Measurements from ENCODE around the gene CRELD2. TPM values are rescaled to one million over a fixed set of nuclear protein-coding genes. Genes with fewer than 3 reads are reported as not detected.

CRELD2 gene
- total RNA-seq, 5 donors from 2014 or later (not counting 1 experiment from before 2014, with no cell fraction given): 28.2 to 42.7 (median 39.6) TPM

- Histone ChIP-seq H3K4me1 (ENCODE audit: control insufficient read depth in 1 of 2, extremely low read depth in 1 of 2, insufficient read depth in 2 of 2, low read length in 2 of 2) (peaks cover 0 to 12% of the 10 kb centered on the region in 2 experiments), H3K27me3 (replicated peaks in 1 of 2; ENCODE audit: control insufficient read depth in 2 of 2, extremely low read depth in 1 of 2, insufficient read depth in 2 of 2, low read length in 1 of 2) (no peaks in the 10 kb centered on the region), H3K4me3 (ENCODE audit: control insufficient read depth in 1 of 2, extremely low read depth in 1 of 2, low read length in 1 of 2) (no peak overlapping the region), H3K27ac (ENCODE audit: low read length) (no peak overlapping the region), H3K36me3 (ENCODE audit: control insufficient read depth in 2 of 2, extremely low read depth in 1 of 2, insufficient read depth in 1 of 2, low read length in 1 of 2) (peaks cover 22 to 60% of the 10 kb centered on the region in 2 donors), H3K9me3 (no peaks in the 10 kb centered on the region)
- Mint-ChIP-seq H3K36me3 (peaks cover 35% of the 10 kb centered on the region), H3K27ac (no peak overlapping the region), H3K9me3 (peaks cover 0 to 5% (median 0%) of the 10 kb centered on the region in 3 donors), H3K4me1 (peaks cover 6 to 25% (median 6%) of the 10 kb centered on the region in 3 donors), H3K27me3 (no peaks in the 10 kb centered on the region), H3K4me3 (no peak overlapping the region)
- 98% methylated on average over 11 of the region's 17 CpGs for WGBS (ENCODE audit: insufficient coverage)
- DNase-seq: no peak
- ChIA-PET POLR2A (no interaction called here), CTCF (no interaction called here)
- no peak for ATAC-seq (replicated peaks in 1 of 4)
Observed at GRCh38 chr22:49903322-49904039, 15.0 kb upstream of the CRELD2 start.

GRCh38 chr22:49904040-49904369, 14.4 kb upstream of the CRELD2 start:
- WGBS (ENCODE audit: insufficient coverage): 96% methylated on average over 11 of the region's 11 CpGs
- peaks cover 0 to 12% of the 10 kb centered on the region in 2 experiments for H3K4me1 ChIP-seq (ENCODE audit: control insufficient read depth in 1 of 2, extremely low read depth in 1 of 2, insufficient read depth in 2 of 2, low read length in 2 of 2)
- CTCF ChIA-PET: no interaction called here
- H3K27me3 Mint-ChIP-seq: no peaks in the 10 kb centered on the region
- no peak overlapping the region for H3K4me3 ChIP-seq (ENCODE audit: control insufficient read depth in 1 of 2, extremely low read depth in 1 of 2, low read length in 1 of 2)
- ATAC-seq (replicated peaks in 1 of 4): no peak
- H3K36me3 Mint-ChIP-seq: peaks cover 35% of the 10 kb centered on the region
- H3K9me3 Mint-ChIP-seq: peaks cover 0 to 5% (median 0%) of the 10 kb centered on the region in 3 donors
- H3K27ac ChIP-seq (ENCODE audit: low read length): no peak overlapping the region
- H3K9me3 ChIP-seq: no peaks in the 10 kb centered on the region
- peaks cover 6 to 25% (median 6%) of the 10 kb centered on the region in 3 donors for H3K4me1 Mint-ChIP-seq
- no peak for DNase-seq
- no peak overlapping the region for H3K27ac Mint-ChIP-seq
- peaks cover 22 to 62% of the 10 kb centered on the region in 2 donors for H3K36me3 ChIP-seq (ENCODE audit: control insufficient read depth in 2 of 2, extremely low read depth in 1 of 2, insufficient read depth in 1 of 2, low read length in 1 of 2)
- no peaks in the 10 kb centered on the region for H3K27me3 ChIP-seq (replicated peaks in 1 of 2; ENCODE audit: control insufficient read depth in 2 of 2, extremely low read depth in 1 of 2, insufficient read depth in 2 of 2, low read length in 1 of 2)
- POLR2A ChIA-PET: no interaction called here
- no peak overlapping the region for H3K4me3 Mint-ChIP-seq

GRCh38 chr22:49905465-49905864, 13.0 kb upstream of the CRELD2 start:
- ATAC-seq (replicated peaks in 1 of 4) (no peak), DNase-seq (no peak)
- peak overlapping the region in 1 of 2 donors; percentile 48 for H3K27ac Mint-ChIP-seq
- POLR2A ChIA-PET: no interaction called here
- Histone ChIP-seq H3K36me3 (ENCODE audit: control insufficient read depth in 2 of 2, extremely low read depth in 1 of 2, insufficient read depth in 1 of 2, low read length in 1 of 2) (peaks cover 20 to 64% of the 10 kb centered on the region in 2 donors), H3K4me1 (ENCODE audit: control insufficient read depth in 1 of 2, extremely low read depth in 1 of 2, insufficient read depth in 2 of 2, low read length in 2 of 2) (peaks cover 0 to 12% of the 10 kb centered on the region in 2 experiments), H3K27me3 (replicated peaks in 1 of 2; ENCODE audit: control insufficient read depth in 2 of 2, extremely low read depth in 1 of 2, insufficient read depth in 2 of 2, low read length in 1 of 2) (no peaks in the 10 kb centered on the region), H3K4me3 (ENCODE audit: control insufficient read depth in 1 of 2, extremely low read depth in 1 of 2, low read length in 1 of 2) (no peak overlapping the region), H3K9me3 (no peaks in the 10 kb centered on the region), H3K27ac (ENCODE audit: low read length) (no peak overlapping the region)
- no peak overlapping the region for H3K4me3 Mint-ChIP-seq
- H3K9me3 Mint-ChIP-seq: peaks cover 0 to 5% (median 0%) of the 10 kb centered on the region in 3 donors
- no peaks in the 10 kb centered on the region for H3K27me3 Mint-ChIP-seq
- H3K4me1 Mint-ChIP-seq: peaks cover 6 to 25% (median 6%) of the 10 kb centered on the region in 3 donors
- 96% methylated on average over 18 of the region's 18 CpGs for WGBS (ENCODE audit: insufficient coverage)
- CTCF ChIA-PET: no interaction called here
- H3K36me3 Mint-ChIP-seq: peaks cover 32% of the 10 kb centered on the region

- H3K4me1 Mint-ChIP-seq: peaks cover 6 to 19% (median 6%) of the 10 kb centered on the region in 3 donors
- H3K4me1 ChIP-seq (ENCODE audit: control insufficient read depth in 1 of 2, extremely low read depth in 1 of 2, insufficient read depth in 2 of 2, low read length in 2 of 2): peaks cover 0 to 12% of the 10 kb centered on the region in 2 experiments
- no peak overlapping the region for H3K27ac Mint-ChIP-seq
- peaks cover 0 to 5% (median 0%) of the 10 kb centered on the region in 3 donors for H3K9me3 Mint-ChIP-seq
- H3K4me3 Mint-ChIP-seq: no peak overlapping the region
- H3K9me3 ChIP-seq: no peaks in the 10 kb centered on the region
- whole genome bisulfite sequencing (ENCODE audit: insufficient coverage): 99% methylated on average over 23 of the region's 28 CpGs
- ATAC-seq (replicated peaks in 1 of 4) (no peak), DNase-seq (no peak)
- H3K27ac ChIP-seq (ENCODE audit: low read length): no peak overlapping the region
- POLR2A ChIA-PET: no interaction called here
- no peak overlapping the region for H3K4me3 ChIP-seq (ENCODE audit: control insufficient read depth in 1 of 2, extremely low read depth in 1 of 2, low read length in 1 of 2)
- no peaks in the 10 kb centered on the region for H3K27me3 ChIP-seq (replicated peaks in 1 of 2; ENCODE audit: control insufficient read depth in 2 of 2, extremely low read depth in 1 of 2, insufficient read depth in 2 of 2, low read length in 1 of 2)
- no peaks in the 10 kb centered on the region for H3K27me3 Mint-ChIP-seq
- H3K36me3 Mint-ChIP-seq: peaks cover 29% of the 10 kb centered on the region
- CTCF ChIA-PET: no interaction called here
- H3K36me3 ChIP-seq (ENCODE audit: control insufficient read depth in 2 of 2, extremely low read depth in 1 of 2, insufficient read depth in 1 of 2, low read length in 1 of 2): peaks cover 21 to 59% of the 10 kb centered on the region in 2 donors
Observed at GRCh38 chr22:49906071-49906798, 12.2 kb upstream of the CRELD2 start.

GRCh38 chr22:49906799-49907290, 11.6 kb upstream of the CRELD2 start:
- Histone ChIP-seq H3K36me3 (ENCODE audit: control insufficient read depth in 2 of 2, extremely low read depth in 1 of 2, insufficient read depth in 1 of 2, low read length in 1 of 2) (peaks cover 21 to 55% of the 10 kb centered on the region in 2 donors), H3K4me1 (ENCODE audit: control insufficient read depth in 1 of 2, extremely low read depth in 1 of 2, insufficient read depth in 2 of 2, low read length in 2 of 2) (peaks cover 0 to 12% of the 10 kb centered on the region in 2 experiments), H3K4me3 (ENCODE audit: control insufficient read depth in 1 of 2, extremely low read depth in 1 of 2, low read length in 1 of 2) (no peak overlapping the region), H3K27ac (ENCODE audit: low read length) (no peak overlapping the region), H3K27me3 (replicated peaks in 1 of 2; ENCODE audit: control insufficient read depth in 2 of 2, extremely low read depth in 1 of 2, insufficient read depth in 2 of 2, low read length in 1 of 2) (no peaks in the 10 kb centered on the region), H3K9me3 (no peaks in the 10 kb centered on the region)
- DNase-seq (no peak), ATAC-seq (replicated peaks in 1 of 4) (no peak)
- H3K36me3 Mint-ChIP-seq: peaks cover 23% of the 10 kb centered on the region
- WGBS (ENCODE audit: insufficient coverage): 98% methylated on average over 13 of the region's 14 CpGs
- H3K9me3 Mint-ChIP-seq: peaks cover 0 to 3% (median 0%) of the 10 kb centered on the region in 3 donors
- ChIA-PET CTCF (no interaction called here), POLR2A (no interaction called here)
- peaks cover 6 to 14% (median 6%) of the 10 kb centered on the region in 3 donors for H3K4me1 Mint-ChIP-seq
- no peaks in the 10 kb centered on the region for H3K27me3 Mint-ChIP-seq
- H3K4me3 Mint-ChIP-seq: no peak overlapping the region
- peak overlapping the region; percentile 1 to 64 for H3K27ac Mint-ChIP-seq

- peaks cover 0 to 12% of the 10 kb centered on the region in 2 experiments for H3K4me1 ChIP-seq (ENCODE audit: control insufficient read depth in 1 of 2, extremely low read depth in 1 of 2, insufficient read depth in 2 of 2, low read length in 2 of 2)
- H3K4me1 Mint-ChIP-seq: peaks cover 6 to 14% (median 6%) of the 10 kb centered on the region in 3 donors
- H3K27me3 ChIP-seq (replicated peaks in 1 of 2; ENCODE audit: control insufficient read depth in 2 of 2, extremely low read depth in 1 of 2, insufficient read depth in 2 of 2, low read length in 1 of 2): no peaks in the 10 kb centered on the region
- H3K36me3 Mint-ChIP-seq: peaks cover 19% of the 10 kb centered on the region
- WGBS (ENCODE audit: insufficient coverage): 94% methylated on average over 19 of the region's 19 CpGs
- ChIA-PET CTCF (no interaction called here), POLR2A (no interaction called here)
- no peaks in the 10 kb centered on the region for H3K27me3 Mint-ChIP-seq
- ATAC-seq (replicated peaks in 1 of 4): no peak
- peaks cover 21 to 59% of the 10 kb centered on the region in 2 donors for H3K36me3 ChIP-seq (ENCODE audit: control insufficient read depth in 2 of 2, extremely low read depth in 1 of 2, insufficient read depth in 1 of 2, low read length in 1 of 2)
- no peaks in the 10 kb centered on the region for H3K9me3 Mint-ChIP-seq
- DNase-seq: no peak
- H3K4me3 Mint-ChIP-seq: no peak overlapping the region
- peak overlapping the region; percentile 24 to 64 for H3K27ac Mint-ChIP-seq
- no peaks in the 10 kb centered on the region for H3K9me3 ChIP-seq
- no peak overlapping the region for H3K27ac ChIP-seq (ENCODE audit: low read length)
- H3K4me3 ChIP-seq (ENCODE audit: control insufficient read depth in 1 of 2, extremely low read depth in 1 of 2, low read length in 1 of 2): no peak overlapping the region
Observed at GRCh38 chr22:49907807-49908206, 10.6 kb upstream of the CRELD2 start.

All from T-cell (primary cell).